Stimulated activated CD8-positive, alpha-beta memory T cell treated with anti-CD3 and anti-CD28 coated beads, Interleukin-15, amount 100 ng/mL, for 48 hours (primary cell): ENCODE results near the gene NFILZ.
"Not testable (repeated sequence)": the region's sequence is repeated elsewhere in the genome, so short reads cannot be mapped to it uniquely, and the experiment has no call there.

Source experiments
- DNase-seq, 2 donors: peaks; one replicate each; pipeline ENCODE4 v3.0.0-alpha.2; 2020; ENCODE audit warnings: low read depth in 2 of 2

The NFILZ gene

GRCh38 chr19:8611391-8611876 lies 19.0 kb upstream of the NFILZ start:
- no peak for DNase-seq

- no peak for DNase-seq
These were observed 18.3 kb upstream of the NFILZ start for GRCh38 chr19:8611877-8612806.

GRCh38 chr19:8612807-8613171 lies 17.6 kb upstream of the NFILZ start:
- no peak for DNase-seq

- DNase-seq: no peak
These were observed 16.0 kb upstream of the NFILZ start for GRCh38 chr19:8614455-8614854.

GRCh38 chr19:8615024-8615423 lies 15.4 kb upstream of the NFILZ start:
- DNase-seq: no peak

GRCh38 chr19:8615813-8616596 lies 14.4 kb upstream of the NFILZ start:
- DNase-seq: no peak

- DNase-seq: no peak
These were observed 13.6 kb upstream of the NFILZ start for GRCh38 chr19:8616861-8617260.

GRCh38 chr19:8617325-8617724 lies 13.1 kb upstream of the NFILZ start:
- not testable (repeated sequence) for DNase-seq

GRCh38 chr19:8617984-8618383 lies 12.4 kb upstream of the NFILZ start:
- DNase-seq: no peak

- DNase-seq: no peak
These were observed 11.7 kb upstream of the NFILZ start for GRCh38 chr19:8618751-8619150.

- DNase-seq: not testable (repeated sequence)
These were observed 7.5 kb upstream of the NFILZ start for GRCh38 chr19:8622886-8623285.

GRCh38 chr19:8626842-8627241 lies 3.6 kb upstream of the NFILZ start:
- no peak for DNase-seq

- DNase-seq: no peak
These were observed 1.2 kb upstream of the NFILZ start for GRCh38 chr19:8629184-8629583.

GRCh38 chr19:8630796-8631424 lies 477 bp downstream of the NFILZ start:
- no peak for DNase-seq

GRCh38 chr19:8631425-8631819 lies 989 bp downstream of the NFILZ start:
- no peak for DNase-seq

- no peak for DNase-seq
These were observed 5.0 kb downstream of the NFILZ start for GRCh38 chr19:8635422-8635821.

- DNase-seq: not testable (repeated sequence)
These were observed 6.6 kb downstream of the NFILZ start for GRCh38 chr19:8637070-8637469.

GRCh38 chr19:8638078-8638619 lies 7.7 kb downstream of the NFILZ start:
- no peak for DNase-seq

GRCh38 chr19:8639821-8640401 lies 9.5 kb downstream of the NFILZ start:
- DNase-seq: no peak

- DNase-seq: no peak
These were observed 10.1 kb downstream of the NFILZ start for GRCh38 chr19:8640402-8641004.

GRCh38 chr19:8641221-8641907 lies 10.9 kb downstream of the NFILZ start:
- no peak for DNase-seq
